GM21529 (cell line): ENCODE data around the gene TMEM125.

Experiments used
- ATAC-seq: cut with Tn5 transposase; IDR thresholded peaks from one replicate; pipeline ENCODE4 v1.9.1; 2021; ENCODE audit not compliant: unreplicated experiment

TMEM125 gene

DNA sequence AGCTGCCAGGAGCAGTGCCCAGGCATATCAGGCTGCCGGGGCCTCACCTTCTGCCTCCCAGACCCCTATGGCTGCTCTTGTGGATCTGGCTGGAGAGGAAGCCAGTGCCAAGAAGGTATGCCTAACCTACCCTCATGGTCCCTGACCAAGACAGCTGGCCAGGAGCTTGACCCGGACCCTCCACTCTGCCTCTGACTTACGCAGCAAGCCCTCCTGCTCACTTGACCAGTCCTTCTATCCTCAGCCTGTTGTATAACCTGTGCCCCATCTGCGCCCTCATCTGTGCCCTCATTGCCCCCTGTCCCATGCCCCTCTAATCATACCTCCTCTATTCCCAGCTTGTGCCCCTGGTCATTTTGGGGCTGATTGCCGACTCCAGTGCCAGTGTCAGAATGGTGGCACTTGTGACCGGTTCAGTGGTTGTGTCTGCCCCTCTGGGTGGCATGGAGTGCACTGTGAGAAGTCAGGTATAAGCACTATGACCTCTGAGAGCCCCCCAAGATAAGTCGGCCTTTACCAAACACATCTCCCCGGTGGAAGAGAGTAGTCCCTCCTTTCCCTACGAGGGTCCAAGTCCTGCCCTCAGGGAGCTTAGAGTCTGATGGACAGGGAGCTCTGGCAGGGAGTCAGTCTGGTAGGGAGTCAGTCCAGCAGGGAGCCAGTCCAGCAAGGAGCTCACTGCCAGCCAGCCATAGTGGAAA is 37.8 kb downstream of the TMEM125 start:
- ATAC-seq, result no peak

DNA sequence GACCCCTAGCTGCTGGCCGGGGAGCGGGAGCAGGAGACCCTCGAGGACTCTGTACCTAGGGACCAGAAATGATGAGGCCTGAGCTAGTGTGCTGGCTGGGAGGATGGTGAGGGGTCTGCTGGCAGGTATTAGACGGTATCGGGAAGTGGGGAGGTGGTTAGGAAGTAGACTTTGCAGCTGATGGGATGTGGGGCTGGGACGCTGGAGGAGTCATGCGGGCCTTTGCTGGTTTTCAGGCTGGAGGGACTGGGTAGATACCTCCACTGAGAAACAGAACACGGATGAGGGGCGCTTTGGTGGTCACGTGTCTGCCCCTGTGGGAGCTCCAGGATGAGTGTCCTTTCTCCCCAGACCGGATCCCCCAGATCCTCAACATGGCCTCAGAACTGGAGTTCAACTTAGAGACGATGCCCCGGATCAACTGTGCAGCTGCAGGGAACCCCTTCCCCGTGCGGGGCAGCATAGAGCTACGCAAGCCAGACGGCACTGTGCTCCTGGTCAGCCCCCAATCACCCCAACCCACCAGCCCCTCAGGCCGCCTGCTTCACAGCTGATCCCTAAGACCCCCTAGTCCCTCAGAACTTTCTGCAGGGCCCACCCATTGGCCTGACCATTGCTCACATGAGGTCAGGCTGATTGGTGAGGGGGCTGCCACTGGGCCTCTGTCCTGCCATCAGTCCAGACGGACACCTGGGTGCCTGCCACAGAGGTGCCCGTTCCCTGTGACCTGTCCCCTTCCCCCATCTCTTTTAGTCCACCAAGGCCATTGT is 39.0 kb downstream of the TMEM125 start:
- ATAC-seq, result no peak

DNA sequence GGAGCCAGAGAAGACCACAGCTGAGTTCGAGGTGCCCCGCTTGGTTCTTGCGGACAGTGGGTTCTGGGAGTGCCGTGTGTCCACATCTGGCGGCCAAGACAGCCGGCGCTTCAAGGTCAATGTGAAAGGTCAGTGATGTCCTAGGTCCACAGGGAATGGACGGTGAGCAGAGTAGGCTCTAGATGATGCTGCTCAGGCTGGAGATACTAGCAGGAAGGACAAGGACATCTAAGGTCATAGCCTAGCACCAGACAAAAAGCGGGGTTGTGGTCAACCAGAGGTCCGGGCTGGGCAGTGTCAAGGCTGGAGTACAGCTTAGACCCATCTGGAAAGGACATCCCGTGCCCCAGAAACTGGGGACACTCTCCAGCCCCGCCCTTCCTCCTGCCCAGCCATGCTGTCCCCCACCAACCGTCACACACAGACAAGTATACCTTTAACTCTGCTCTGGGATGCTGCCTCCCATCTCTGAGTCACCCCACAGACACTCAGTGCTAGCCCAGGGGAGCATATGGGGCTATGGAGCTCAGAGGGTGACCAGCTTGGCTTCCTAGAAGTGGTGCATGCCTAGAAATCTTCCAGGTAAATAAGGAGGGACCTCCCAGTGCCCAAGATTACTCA is 39.7 kb downstream of the TMEM125 start:
- no peak for ATAC-seq

DNA sequence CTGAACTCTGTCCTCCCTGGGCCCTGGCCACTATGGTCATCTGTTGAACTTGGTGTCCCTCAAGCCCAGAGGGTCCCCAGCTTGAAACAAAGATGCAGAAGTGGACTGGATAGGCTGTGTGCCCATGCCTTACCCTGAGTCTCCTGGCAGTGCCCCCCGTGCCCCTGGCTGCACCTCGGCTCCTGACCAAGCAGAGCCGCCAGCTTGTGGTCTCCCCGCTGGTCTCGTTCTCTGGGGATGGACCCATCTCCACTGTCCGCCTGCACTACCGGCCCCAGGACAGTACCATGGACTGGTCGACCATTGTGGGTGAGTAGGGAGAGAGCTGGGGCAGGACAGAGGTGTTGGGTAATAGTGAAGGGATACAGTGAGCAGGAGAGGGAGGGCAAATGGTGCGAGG is 41.7 kb downstream of the TMEM125 start:
- no peak for ATAC-seq

DNA sequence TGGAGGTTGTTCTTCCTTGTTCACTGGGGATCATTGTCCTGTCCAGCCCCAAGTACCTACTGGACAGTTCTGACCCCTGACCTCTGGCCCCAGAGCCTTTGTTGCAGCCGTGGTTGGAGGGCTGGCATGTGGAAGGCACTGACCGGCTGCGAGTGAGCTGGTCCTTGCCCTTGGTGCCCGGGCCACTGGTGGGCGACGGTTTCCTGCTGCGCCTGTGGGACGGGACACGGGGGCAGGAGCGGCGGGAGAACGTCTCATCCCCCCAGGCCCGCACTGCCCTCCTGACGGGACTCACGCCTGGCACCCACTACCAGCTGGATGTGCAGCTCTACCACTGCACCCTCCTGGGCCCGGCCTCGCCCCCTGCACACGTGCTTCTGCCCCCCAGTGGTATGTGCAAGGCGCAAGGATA is 42.4 kb downstream of the TMEM125 start:
- no peak for ATAC-seq

DNA sequence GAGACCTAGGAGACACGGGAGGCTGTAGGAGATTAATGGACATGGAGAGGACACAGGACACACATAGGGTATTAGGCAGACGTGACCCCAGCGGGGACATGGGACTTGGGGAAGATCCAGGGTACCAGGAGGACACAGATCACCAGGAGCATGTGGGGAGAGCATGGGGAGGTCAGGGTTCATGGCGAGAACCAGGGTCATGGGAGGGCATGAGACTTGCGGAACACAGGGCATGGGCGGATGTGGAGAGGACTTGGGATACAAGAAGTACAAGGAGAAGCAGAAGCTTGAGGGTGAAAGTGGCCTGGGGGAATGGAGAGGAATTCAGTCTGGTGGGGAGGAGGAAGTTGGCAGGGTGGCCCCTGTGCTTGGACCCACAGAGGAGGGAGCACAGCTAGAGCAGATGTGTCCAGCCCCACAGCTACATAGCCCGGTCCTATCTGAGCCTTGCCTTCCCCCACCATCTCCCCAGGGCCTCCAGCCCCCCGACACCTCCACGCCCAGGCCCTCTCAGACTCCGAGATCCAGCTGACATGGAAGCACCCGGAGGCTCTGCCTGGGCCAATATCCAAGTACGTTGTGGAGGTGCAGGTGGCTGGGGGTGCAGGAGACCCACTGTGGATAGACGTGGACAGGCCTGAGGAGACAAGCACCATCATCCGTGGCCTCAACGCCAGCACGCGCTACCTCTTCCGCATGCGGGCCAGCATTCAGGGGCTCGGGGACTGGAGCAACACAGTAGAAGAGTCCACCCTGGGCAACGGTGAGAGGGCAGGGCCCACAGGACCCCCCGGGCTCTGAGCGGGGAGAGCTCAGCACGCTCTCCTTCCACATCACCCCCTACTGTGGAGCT is 43.1 kb downstream of the TMEM125 start:
- no peak for ATAC-seq

DNA sequence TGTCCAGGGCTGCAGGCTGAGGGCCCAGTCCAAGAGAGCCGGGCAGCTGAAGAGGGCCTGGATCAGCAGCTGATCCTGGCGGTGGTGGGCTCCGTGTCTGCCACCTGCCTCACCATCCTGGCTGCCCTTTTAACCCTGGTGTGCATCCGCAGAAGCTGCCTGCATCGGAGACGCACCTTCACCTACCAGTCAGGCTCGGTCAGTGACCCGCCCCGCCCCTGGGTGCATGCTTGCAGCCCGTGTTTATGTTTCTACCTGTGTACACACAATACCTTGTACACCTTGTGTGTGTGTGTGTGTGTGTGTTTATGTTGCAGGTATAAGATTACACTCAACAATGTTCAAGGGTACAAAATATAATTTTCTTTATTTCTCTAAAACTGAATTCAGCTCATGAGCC is 44.0 kb downstream of the TMEM125 start:
- ATAC-seq, result no peak

DNA sequence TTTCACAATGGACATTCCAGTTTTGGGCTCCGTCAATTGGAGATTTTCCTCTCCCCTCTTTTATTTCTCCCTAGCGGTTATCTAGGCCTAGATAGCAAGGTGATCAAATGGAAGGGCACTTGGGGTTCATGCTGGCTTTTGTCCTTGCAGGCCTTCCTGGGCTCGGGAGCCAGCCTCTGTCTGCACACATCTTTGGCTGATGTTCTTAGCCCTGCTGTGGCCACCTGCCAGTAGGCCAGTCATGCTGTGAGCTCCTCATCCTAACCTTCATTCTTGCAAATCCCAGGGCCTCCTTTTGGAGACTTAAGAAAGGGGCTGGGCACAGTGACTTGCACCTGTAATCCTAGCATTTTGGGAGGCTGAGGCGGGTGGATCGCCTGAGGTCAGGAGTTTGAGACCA is 44.5 kb downstream of the TMEM125 start:
- ATAC-seq, result no peak

DNA sequence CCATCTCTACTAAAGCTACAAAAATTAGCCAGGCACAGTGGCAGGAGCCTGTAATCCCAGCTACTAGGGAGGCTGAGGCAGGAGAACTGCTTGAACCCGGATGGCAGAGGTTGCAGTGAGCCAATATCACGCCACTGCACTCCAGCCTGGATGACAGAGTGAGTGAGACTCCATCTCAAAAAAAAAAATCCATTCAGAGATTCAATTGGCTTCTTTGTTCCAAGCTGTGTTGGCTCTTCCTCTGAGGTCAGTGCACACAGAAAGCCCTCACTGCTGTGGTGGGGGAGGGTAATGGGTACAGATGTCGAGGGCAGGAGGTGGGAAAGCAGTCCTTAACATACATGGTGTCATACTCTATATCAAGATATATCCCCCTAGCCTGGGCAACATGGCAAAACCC is 45.7 kb downstream of the TMEM125 start:
- ATAC-seq, result no peak

DNA sequence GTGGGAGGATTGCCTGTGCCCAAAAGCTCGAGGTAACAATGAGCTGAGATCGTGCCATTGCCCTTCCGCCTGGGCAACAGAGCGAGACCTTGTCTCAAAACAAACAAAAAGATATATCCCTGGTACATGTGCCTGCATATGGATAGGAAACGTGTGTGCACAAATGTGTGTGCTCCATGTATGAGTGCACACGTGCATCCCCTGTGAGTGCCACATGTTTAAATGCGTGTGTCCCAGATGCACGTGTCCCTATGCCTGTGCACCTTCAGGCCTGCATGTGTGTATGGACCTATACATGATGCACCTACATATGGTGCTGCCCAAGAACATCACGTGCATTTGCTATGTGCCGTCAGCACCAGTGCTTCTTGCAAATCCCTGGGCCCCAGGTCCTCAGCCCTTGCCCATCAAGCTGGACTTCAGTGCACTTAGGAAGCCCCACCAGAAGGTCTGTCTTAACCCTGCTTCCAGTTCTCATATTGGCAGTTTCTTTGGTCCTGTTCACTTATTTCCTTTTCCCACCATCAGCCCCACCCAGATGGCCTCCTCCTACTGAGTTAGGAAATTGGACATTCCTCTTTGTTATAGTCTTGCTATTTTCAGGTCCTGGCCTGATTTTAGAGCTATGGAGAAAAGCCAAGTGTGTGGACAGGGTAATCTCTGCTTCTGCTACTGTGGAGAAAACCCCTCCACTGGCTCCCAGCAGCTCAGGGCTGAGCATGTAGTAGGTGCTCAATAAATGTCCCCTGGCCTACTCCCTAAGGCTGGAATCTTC is 46.4 kb downstream of the TMEM125 start:
- ATAC-seq, result no peak

DNA sequence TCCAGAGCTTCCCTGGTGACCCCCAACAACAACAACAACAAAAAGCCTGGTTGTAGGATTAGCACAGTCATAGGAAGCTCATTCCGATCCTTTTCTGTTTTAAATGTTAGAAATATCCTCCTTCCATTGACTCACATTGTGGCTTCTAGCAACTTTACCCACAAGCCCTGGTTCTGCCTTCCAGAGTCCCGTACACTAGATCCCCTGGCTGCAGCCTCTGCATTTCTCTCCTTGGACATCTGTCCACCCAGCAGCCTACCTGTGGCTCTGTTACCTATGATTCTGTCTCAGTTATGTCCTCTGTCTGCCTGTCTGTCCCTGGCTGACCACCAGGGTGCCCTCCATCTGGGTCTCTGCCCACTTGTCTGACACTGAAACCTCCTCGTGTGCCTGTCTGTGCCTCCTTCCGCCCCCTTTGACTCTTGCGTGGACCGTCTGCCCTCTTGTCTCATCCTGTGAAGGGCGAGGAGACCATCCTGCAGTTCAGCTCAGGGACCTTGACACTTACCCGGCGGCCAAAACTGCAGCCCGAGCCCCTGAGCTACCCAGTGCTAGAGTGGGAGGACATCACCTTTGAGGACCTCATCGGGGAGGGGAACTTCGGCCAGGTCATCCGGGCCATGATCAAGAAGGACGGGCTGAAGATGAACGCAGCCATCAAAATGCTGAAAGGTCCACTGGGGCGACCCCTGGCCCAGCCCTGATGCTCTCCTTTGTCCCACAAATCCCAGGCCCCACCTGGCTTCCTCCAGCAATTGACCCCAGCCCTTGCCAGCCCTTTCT is 47.1 kb downstream of the TMEM125 start:
- ATAC-seq, result no peak

DNA sequence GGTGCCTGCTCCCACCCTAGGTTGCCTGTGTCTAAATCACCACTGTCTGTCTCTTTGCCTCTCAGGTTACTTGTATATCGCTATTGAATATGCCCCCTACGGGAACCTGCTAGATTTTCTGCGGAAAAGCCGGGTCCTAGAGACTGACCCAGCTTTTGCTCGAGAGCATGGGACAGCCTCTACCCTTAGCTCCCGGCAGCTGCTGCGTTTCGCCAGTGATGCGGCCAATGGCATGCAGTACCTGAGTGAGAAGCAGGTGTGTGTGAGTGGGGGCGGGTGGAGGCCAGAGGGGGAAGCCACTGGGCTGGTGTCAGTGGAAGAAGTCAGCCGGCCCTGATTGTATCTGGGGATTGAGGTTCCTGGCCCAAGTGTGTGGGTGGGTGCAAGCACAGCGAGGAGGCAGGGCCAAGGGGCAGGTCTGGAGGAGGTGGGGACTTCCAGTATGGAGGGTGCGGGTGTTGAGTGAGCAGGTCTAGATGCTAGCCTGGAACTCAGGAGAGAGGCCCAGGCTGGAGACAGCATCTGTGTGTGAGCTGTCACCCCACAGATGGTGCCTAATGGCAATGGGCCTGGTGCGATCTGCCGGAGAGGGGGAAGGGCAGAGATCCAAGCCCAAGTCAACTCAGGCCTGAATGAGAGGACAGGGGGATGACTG is 48.2 kb downstream of the TMEM125 start:
- ATAC-seq, result no peak

DNA sequence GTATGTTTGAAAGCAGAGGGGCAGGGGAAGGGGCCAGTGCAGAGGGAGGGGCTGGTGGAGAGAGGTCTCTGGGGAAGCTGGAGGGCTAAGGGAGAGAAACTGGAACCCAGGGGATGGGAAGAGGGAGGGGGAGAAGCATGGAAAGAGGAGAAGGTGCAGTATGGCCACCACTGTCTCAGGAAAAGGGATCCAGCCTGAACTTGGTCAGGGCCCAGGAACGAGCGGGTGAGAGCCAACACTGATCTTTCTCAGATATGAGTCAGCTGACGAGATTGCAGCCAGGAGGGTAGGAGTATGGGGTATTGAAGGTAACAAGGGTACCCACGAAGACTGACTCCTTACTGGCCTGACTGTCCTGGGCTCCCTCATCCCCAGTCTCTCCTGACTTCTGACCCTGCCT is 49.0 kb downstream of the TMEM125 start:
- no peak for ATAC-seq

DNA sequence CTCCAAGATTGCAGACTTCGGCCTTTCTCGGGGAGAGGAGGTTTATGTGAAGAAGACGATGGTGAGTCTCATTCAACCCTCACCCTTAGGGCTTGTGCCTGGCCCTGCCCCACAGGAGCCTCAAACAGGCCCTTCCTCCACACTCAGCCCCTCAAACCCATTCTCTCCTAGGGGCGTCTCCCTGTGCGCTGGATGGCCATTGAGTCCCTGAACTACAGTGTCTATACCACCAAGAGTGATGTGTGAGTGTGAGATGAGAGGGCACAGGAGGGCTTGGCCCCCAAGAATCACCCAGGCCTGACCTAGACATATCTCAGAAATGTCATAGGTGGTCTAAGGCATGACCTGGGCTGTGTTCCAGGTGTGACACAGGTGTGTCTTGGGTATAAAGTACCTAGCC is 49.5 kb downstream of the TMEM125 start:
- no peak for ATAC-seq

DNA sequence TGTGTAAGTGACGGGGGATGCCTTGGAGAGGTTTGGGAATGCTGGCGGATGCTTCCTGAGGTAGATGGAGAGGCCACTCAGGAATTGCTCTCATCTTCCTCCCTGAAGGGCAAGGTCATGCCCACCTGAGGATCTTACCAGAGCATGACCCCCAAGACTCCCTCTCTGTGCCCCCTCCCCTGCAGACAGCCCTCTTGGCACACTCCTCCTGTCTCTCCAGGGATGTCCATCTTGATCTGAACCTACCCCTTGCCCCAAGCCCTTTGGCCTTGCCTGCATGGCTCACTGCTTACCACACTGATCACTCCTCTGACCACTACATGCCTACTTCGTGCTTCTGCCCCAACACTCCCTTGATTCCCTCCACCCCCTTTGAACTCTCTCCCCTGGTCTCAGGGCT is 50.0 kb downstream of the TMEM125 start:
- ATAC-seq, result no peak

DNA sequence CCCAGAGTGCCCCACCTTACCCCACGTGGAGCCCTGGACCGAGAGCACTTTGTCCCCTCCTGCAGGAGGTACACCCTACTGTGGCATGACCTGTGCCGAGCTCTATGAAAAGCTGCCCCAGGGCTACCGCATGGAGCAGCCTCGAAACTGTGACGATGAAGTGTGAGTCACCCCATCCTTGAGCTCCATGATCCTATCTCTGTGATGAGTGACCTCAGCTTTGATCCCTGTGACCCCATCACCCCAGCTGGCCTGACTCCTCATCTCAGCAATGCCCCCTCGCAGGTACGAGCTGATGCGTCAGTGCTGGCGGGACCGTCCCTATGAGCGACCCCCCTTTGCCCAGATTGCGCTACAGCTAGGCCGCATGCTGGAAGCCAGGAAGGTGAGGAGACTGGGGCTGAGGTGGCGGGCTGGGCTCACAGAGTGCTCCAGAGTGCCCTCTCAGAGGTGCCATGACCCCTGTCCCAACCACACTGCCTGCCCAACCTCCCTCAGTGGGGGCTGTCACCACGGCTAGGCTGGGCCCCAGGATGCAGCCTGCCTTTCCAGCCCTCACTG is 51.6 kb downstream of the TMEM125 start:
- no peak for ATAC-seq

DNA sequence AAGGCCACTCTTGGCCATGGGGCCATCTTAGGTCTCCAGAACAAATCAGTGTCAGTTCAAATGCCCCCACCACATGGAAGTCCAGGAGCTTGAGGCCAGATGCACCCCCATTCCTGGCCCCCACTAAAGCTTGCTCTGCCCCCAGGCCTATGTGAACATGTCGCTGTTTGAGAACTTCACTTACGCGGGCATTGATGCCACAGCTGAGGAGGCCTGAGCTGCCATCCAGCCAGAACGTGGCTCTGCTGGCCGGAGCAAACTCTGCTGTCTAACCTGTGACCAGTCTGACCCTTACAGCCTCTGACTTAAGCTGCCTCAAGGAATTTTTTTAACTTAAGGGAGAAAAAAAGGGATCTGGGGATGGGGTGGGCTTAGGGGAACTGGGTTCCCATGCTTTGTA is 52.7 kb downstream of the TMEM125 start:
- ATAC-seq, result no peak
